Hepatocyte (in vitro differentiated cells): ENCODE data around the gene RYR3. TPM values are rescaled to one million over a fixed set of nuclear protein-coding genes. Genes with fewer than 3 reads are reported as not detected.

Experiments
- DNase-seq: peaks from one replicate; pipeline ENCODE4 v3.0.0-alpha.2; 2016; ENCODE audit warnings: low spot score
- H2AFZ ChIP-seq: fragments of 200-600 bp; sonication (generic); 2 replicates; pipeline ENCODE4 v1.6.0; 2016; ENCODE audit warnings: antibody characterized with exemption, mild to moderate bottlenecking
- H3K27ac ChIP-seq: fragments of 200-600 bp; sonication (generic); 2 replicates; pipeline ENCODE4 v1.5.1; 2016; ENCODE audit warnings: mild to moderate bottlenecking
- H3K27me3 ChIP-seq: fragments of 200-600 bp; sonication (generic); 2 replicates; pipeline ENCODE4 v1.6.1; 2016
- H3K36me3 ChIP-seq: fragments of 200-600 bp; sonication (generic); replicated peaks from 2 replicates; pipeline ENCODE4 v1.5.1; 2016; ENCODE audit warnings: low read depth; ENCODE audit not compliant: insufficient read depth
- H3K4me1 ChIP-seq: fragments of 200-600 bp; sonication (generic); 2 replicates; pipeline ENCODE4 v1.5.1; 2016; ENCODE audit warnings: mild to moderate bottlenecking, moderate library complexity; ENCODE audit not compliant: insufficient read depth
- H3K4me2 ChIP-seq: fragments of 200-600 bp; sonication (generic); 2 replicates; pipeline ENCODE4 v1.6.0; 2016
- H3K4me3 ChIP-seq: fragments of 200-600 bp; sonication (generic); 2 replicates; pipeline ENCODE4 v1.5.1; 2016; ENCODE audit warnings: mild to moderate bottlenecking
- H3K79me2 ChIP-seq: fragments of 200-600 bp; sonication (generic); 2 replicates; pipeline ENCODE4 v1.6.0; 2017; ENCODE audit warnings: mild to moderate bottlenecking
- H3K9me2 ChIP-seq: fragments of 200-600 bp; sonication (generic); replicated peaks from 2 replicates; pipeline ENCODE4 v1.6.0; 2017; ENCODE audit warnings: mild to moderate bottlenecking; ENCODE audit not compliant: insufficient read depth
- H3K9me3 ChIP-seq: fragments of 200-600 bp; sonication (generic); 2 replicates; pipeline ENCODE4 v1.5.1; 2016; ENCODE audit warnings: low read depth, mild to moderate bottlenecking
- H4K20me1 ChIP-seq: fragments of 200-600 bp; sonication (generic); 2 replicates; pipeline ENCODE4 v1.6.0; 2016; ENCODE audit warnings: mild to moderate bottlenecking; ENCODE audit not compliant: insufficient read depth, poor library complexity, severe bottlenecking
- CTCF ChIP-seq: fragments of 200-600 bp; sonication (generic); IDR thresholded peaks from 2 replicates; pipeline ENCODE4 v1.5.1; 2016; ENCODE audit warnings: antibody characterized with exemption, mild to moderate bottlenecking; ENCODE audit not compliant: poor library complexity
- EZH2 ChIP-seq: fragments of 200-600 bp; sonication (generic); IDR thresholded peaks from 2 replicates; pipeline ENCODE4 v1.6.1; 2016; ENCODE audit warnings: antibody characterized with exemption, mild to moderate bottlenecking, borderline replicate concordance
- EZH2phosphoT487 ChIP-seq: fragments of 200-600 bp; sonication (generic); IDR thresholded peaks from one replicate; pipeline ENCODE4 v1.6.1; 2018; ENCODE audit warnings: antibody characterized with exemption, mild to moderate bottlenecking, low read depth, moderate library complexity; ENCODE audit not compliant: unreplicated experiment, severe bottlenecking
- WGBS: methylation state at CpG from one replicate; pipeline ENCODE4 v1.1.6; 2016; ENCODE audit warnings: low lambda C conversion rate; ENCODE audit errors: missing lambda C conversion rate; 5-methylcytosine and 5-hydroxymethylcytosine counted together
- polyA plus RNA-seq: library from polyadenylated mRNA; unstranded; fragments of >200 nt; fragmentation: Nextera tagmentation; extraction: Ambion mirVana; gene quantifications from 2 replicates; pipeline ENCODE4 v1.2.1, GENCODE V29; 2016
- total RNA-seq: library from RNA; depleted of rRNA; stranded (reverse); fragments of >200 nt; gene quantifications from 2 replicates; pipeline ENCODE4 v1.2.3, GENCODE V29; 2014

Gene RYR3
- total and polyA plus RNA-seq, 2 experiments from 2014 or later = 0.36 to 0.37 TPM

GRCh38 chr15:33716025-33716424, 405.3 kb downstream of the RYR3 start:
- WGBS = 88% methylated on average over 5 of the region's 5 CpGs

GRCh38 chr15:33720952-33721351, 410.2 kb downstream of the RYR3 start:
- Histone ChIP-seq H3K4me2 (no peak overlapping the region), H4K20me1 (no peaks in the 10 kb centered on the region), H3K27me3 (no peaks in the 10 kb centered on the region), H3K4me1 (no peaks in the 10 kb centered on the region), H3K27ac (no peak overlapping the region), H3K9me3 (no peaks in the 10 kb centered on the region), H2AFZ (no peak overlapping the region), H3K36me3 (no peaks in the 10 kb centered on the region), H3K9me2 (no peaks in the 10 kb centered on the region), H3K4me3 (no peak overlapping the region), H3K79me2 (no peaks in the 10 kb centered on the region)
- TF ChIP-seq CTCF (no peak), EZH2phosphoT487 (no peak), EZH2 (no peak)
- 95% methylated on average over 5 of the region's 5 CpGs for WGBS
- no peak for DNase-seq

More at GRCh38 chr15:33716025-33716424, 405.3 kb downstream of the RYR3 start:
- no peak for DNase-seq
- no peak for TF ChIP-seq EZH2phosphoT487
- no peak for TF ChIP-seq EZH2
- TF ChIP-seq CTCF = no peak
- Histone ChIP-seq H3K4me2 (no peak overlapping the region), H2AFZ (no peak overlapping the region), H4K20me1 (no peaks in the 10 kb centered on the region), H3K79me2 (no peaks in the 10 kb centered on the region), H3K36me3 (no peaks in the 10 kb centered on the region), H3K4me1 (no peaks in the 10 kb centered on the region), H3K9me3 (no peaks in the 10 kb centered on the region), H3K27ac (no peak overlapping the region), H3K9me2 (no peaks in the 10 kb centered on the region), H3K27me3 (no peaks in the 10 kb centered on the region), H3K4me3 (no peak overlapping the region)

GRCh38 chr15:33722005-33722672, 411.4 kb downstream of the RYR3 start:
- no peaks in the 10 kb centered on the region for H3K79me2 ChIP-seq

More at GRCh38 chr15:33722005-33722672, 411.4 kb downstream of the RYR3 start:
- no peaks in the 10 kb centered on the region for H4K20me1 ChIP-seq
- no peaks in the 10 kb centered on the region for H3K36me3 ChIP-seq
- no peak overlapping the region for H3K4me3 ChIP-seq
- no peaks in the 10 kb centered on the region for H3K9me3 ChIP-seq
- no peaks in the 10 kb centered on the region for H3K9me2 ChIP-seq
- no peak for TF ChIP-seq EZH2phosphoT487
- no peak for TF ChIP-seq EZH2
- no peak for TF ChIP-seq CTCF
- H3K4me1 ChIP-seq = no peaks in the 10 kb centered on the region
- H3K4me2 ChIP-seq = no peak overlapping the region
- H3K27ac ChIP-seq = no peak overlapping the region
- no peaks in the 10 kb centered on the region for H3K27me3 ChIP-seq
- DNase-seq = no peak
- H2AFZ ChIP-seq = no peak overlapping the region
- 59% methylated on average over 2 of the region's 2 CpGs for WGBS
